ENCODE results near the gene KIAA1671. TPM values are rescaled to one million over a fixed set of nuclear protein-coding genes. Genes with fewer than 3 reads are reported as not detected.

KIAA1671 gene
- total RNA-seq, 4 donors from 2014 or later: 30.6 to 52.7 (median 39.9) TPM

DNA sequence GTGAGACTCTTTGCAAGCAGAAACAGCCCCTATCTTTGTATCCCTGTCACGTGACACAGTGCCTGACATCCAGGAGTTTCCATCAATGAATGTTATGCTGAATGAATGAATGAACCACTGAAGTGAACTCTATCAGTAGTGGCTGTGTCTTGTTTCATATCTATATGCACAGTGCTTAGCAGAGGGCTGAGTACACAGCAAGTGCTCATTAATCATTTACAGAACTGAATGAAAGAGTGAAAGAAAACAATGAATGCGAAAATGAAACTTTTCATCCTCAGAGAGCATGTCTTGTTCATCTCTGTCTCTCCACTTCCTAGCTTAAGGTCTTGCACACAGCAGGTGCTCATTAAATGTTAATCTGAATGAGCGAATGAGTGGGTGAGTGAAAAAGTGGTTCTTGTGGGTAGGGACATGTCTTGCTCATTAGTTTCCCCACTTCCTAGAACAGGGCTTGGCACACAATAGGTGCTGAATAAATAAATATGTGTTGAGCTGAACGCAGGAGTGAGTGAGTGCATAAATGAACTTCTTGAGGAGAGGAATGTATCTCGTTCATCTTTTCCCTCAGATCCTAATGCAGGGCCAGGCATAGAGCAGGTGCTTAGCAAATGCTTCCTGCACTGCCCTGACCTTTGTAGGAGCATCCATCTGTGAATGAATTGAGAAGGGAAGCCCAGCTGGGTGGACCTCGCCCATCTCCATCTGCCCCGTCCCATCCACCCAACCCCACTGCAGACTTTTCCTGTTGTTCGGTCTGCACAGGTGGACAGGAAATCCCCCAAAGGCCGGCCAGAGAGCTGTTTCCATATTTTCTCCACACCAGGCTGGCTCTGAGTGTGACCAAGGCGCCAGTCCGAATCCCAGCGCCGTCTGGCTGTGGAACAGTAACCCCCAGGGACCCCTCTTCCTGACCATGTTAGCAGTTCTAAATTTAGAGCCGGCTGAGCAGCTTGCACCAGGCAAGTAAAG is 133.7 kb downstream of the KIAA1671 start:
- Histone ChIP-seq H3K4me3 (no peak overlapping the region), H3K36me3 (no peaks in the 10 kb centered on the region), H3K27me3 (no peaks in the 10 kb centered on the region), H3K9me3 (no peaks in the 10 kb centered on the region), H3K4me1 (peaks cover 0 to 36% (median 6%) of the 10 kb centered on the region in 4 donors), H3K27ac (peak overlapping the region in 1 of 4 donors; percentile 28)
- whole genome bisulfite sequencing, 2 donors: 30 to 42% methylated on average over 14 of the region's 14 CpGs
- DNase-seq (ENCODE audit: low spot score in 2 of 2): peak; percentile 27 to 31
- TF ChIP-seq, protein P1, sequence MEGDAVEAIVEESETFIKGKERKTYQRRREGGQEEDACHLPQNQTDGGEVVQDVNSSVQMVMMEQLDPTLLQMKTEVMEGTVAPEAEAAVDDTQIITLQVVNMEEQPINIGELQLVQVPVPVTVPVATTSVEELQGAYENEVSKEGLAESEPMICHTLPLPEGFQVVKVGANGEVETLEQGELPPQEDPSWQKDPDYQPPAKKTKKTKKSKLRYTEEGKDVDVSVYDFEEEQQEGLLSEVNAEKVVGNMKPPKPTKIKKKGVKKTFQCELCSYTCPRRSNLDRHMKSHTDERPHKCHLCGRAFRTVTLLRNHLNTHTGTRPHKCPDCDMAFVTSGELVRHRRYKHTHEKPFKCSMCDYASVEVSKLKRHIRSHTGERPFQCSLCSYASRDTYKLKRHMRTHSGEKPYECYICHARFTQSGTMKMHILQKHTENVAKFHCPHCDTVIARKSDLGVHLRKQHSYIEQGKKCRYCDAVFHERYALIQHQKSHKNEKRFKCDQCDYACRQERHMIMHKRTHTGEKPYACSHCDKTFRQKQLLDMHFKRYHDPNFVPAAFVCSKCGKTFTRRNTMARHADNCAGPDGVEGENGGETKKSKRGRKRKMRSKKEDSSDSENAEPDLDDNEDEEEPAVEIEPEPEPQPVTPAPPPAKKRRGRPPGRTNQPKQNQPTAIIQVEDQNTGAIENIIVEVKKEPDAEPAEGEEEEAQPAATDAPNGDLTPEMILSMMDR (IDR thresholded peaks at IDR 0.05): no peak
- TF ChIP-seq POLR2A (IDR thresholded peaks at IDR 0.05): no peak
- no peak for TF ChIP-seq EP300 (IDR thresholded peaks at IDR 0.05)

DNA sequence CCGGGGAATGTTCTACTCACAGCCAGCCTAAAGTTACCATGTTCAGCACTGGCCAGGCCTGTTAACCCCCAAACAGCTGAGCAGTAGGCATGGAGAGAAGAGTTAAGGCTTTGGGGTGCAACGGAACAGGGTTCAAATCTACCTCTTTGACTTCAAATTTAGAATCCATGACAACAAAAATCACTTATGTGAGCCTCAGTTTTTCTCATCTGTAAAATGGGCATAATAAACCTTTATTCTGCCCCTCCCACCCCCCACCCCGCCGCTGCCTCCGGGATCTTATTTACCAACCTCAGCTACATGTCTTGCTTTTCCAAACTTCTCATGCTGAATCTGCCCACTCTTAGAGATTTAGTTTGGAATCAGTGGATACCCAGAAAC is 134.4 kb downstream of the KIAA1671 start:
- H3K27ac ChIP-seq: peak overlapping the region in 1 of 4 donors; percentile 28
- 60 to 66% methylated on average over 5 of the region's 5 CpGs for WGBS, 2 donors
- DNase-seq (ENCODE audit: low spot score in 2 of 2): no peak
- no peaks in the 10 kb centered on the region for H3K36me3 ChIP-seq
- no peaks in the 10 kb centered on the region for H3K27me3 ChIP-seq
- H3K9me3 ChIP-seq: no peaks in the 10 kb centered on the region
- H3K4me1 ChIP-seq: peaks cover 0 to 36% (median 6%) of the 10 kb centered on the region in 4 donors
- H3K4me3 ChIP-seq: no peak overlapping the region
- TF ChIP-seq EP300 (IDR thresholded peaks at IDR 0.05) (no peak), POLR2A (IDR thresholded peaks at IDR 0.05) (no peak)
- TF ChIP-seq, protein P1 (IDR thresholded peaks at IDR 0.05): no peak

DNA sequence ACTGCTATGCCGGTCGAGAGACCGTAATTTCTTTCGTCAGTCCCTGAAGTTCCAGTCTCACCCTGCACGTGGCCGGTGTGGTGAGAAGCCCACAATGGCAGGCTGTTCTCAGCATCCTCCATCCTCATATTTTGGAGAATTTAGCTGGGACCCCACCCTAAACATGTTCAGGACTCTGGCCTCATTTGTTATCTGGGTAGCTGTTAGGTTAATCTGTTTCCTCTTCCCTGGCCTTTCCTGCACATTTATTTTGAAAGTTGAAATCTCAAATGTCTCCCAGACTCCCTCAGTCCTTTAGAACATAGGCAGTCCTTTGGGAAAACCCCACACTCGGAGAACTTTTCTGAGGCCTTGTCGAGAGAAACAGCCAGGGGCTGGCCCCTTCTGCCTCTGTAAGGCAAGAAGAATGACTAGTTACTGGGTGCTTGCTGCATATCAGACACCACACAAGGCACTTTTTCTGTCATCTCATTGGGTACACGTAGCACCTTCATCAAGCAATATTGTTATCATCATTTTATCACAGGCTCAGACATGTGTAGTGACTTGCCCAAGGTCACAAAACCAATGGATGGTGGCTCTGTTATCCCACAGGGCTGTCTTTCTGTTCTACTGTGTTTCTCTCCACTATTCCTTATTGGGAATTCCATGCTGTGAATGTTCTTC is 137.8 kb downstream of the KIAA1671 start:
- Histone ChIP-seq H3K27ac (no peak overlapping the region), H3K4me1 (peaks cover 0 to 28% (median 6%) of the 10 kb centered on the region in 4 donors)
- no peak for DNase-seq (ENCODE audit: low spot score in 2 of 2)

DNA sequence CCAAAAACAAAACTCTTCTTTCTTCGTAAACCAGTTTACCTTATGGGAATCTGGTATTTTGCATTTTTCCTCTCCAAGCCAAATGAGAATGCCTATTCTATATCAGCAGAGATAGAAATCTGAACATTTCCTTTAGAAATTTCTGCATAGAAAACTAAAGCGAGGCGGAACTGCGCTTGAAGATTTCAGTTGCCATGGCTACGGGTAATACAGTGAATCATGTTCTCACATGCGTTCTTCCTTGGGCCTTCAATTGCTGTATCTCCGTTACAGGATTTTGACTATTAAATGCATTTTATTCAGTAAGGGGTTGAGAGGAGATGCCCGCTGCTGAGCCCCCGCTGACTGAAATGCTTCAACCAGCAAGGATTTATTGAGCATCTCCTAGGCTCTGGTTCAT is 138.9 kb downstream of the KIAA1671 start:
- TF ChIP-seq, protein P1 (IDR thresholded peaks at IDR 0.05): no peak
- no peak for TF ChIP-seq EP300 (IDR thresholded peaks at IDR 0.05)
- TF ChIP-seq POLR2A (IDR thresholded peaks at IDR 0.05): no peak
- no peak overlapping the region for H3K27ac ChIP-seq
- no peaks in the 10 kb centered on the region for H3K9me3 ChIP-seq
- H3K4me3 ChIP-seq: no peak overlapping the region
- no peak for DNase-seq (ENCODE audit: low spot score in 2 of 2)
- no peaks in the 10 kb centered on the region for H3K27me3 ChIP-seq
- 88 to 92% methylated on average over 9 of the region's 9 CpGs for WGBS, 2 donors
- H3K4me1 ChIP-seq: peaks cover 0 to 17% (median 2%) of the 10 kb centered on the region in 4 donors
- H3K36me3 ChIP-seq: no peaks in the 10 kb centered on the region

More for the DNA sequence above, 137.8 kb downstream of the KIAA1671 start:
- TF ChIP-seq EP300 (IDR thresholded peaks at IDR 0.05): no peak
- no peak for TF ChIP-seq POLR2A (IDR thresholded peaks at IDR 0.05)
- TF ChIP-seq, protein P1 (IDR thresholded peaks at IDR 0.05): no peak
- H3K27me3 ChIP-seq: no peaks in the 10 kb centered on the region
- no peak overlapping the region for H3K4me3 ChIP-seq
- no peaks in the 10 kb centered on the region for H3K9me3 ChIP-seq
- 61 to 72% methylated on average over 8 to 9 of the region's 9 CpGs for WGBS, 2 donors
- H3K36me3 ChIP-seq: no peaks in the 10 kb centered on the region

DNA sequence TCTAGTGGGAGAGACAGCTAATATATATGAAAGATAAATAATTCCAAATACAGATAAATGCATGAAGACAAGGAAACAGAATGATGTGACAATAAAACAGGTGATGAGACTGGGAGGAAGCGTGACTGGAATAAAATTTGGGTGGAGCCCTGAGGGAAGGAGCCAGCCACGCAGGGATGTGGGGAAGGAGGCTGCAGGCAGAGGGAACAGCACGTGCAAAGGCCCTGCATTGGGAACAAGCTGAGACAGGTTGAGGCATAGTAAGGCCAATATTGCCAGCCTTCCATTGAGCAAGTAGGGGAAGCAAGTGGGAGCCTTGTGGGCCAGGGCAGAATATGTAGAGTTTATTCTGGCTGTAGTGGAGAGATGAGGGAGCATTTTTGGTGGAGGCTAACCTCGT is 139.6 kb downstream of the KIAA1671 start:
- H3K4me1 ChIP-seq: peaks cover 0 to 12% (median 0%) of the 10 kb centered on the region in 4 donors
- H3K27me3 ChIP-seq: no peaks in the 10 kb centered on the region
- no peak for DNase-seq (ENCODE audit: low spot score in 2 of 2)
- H3K4me3 ChIP-seq: no peak overlapping the region
- 83 to 90% methylated on average over 4 of the region's 4 CpGs for WGBS, 2 donors
- no peak for TF ChIP-seq POLR2A (IDR thresholded peaks at IDR 0.05)
- no peak overlapping the region for H3K27ac ChIP-seq
- no peaks in the 10 kb centered on the region for H3K36me3 ChIP-seq
- no peaks in the 10 kb centered on the region for H3K9me3 ChIP-seq
